HG03439 (cell line): ENCODE measurements around the gene CNDP2.
"Not testable (repeated sequence)": the region's sequence is repeated elsewhere in the genome, so short reads cannot be mapped to it uniquely, and the experiment has no call there.

ENCODE experiments used
- ATAC-seq: cut with Tn5 transposase; IDR thresholded peaks from one replicate; pipeline ENCODE4 v1.9.1; 2021; ENCODE audit warnings: mild to moderate bottlenecking, moderate library complexity; ENCODE audit not compliant: unreplicated experiment

CNDP2 gene

DNA sequence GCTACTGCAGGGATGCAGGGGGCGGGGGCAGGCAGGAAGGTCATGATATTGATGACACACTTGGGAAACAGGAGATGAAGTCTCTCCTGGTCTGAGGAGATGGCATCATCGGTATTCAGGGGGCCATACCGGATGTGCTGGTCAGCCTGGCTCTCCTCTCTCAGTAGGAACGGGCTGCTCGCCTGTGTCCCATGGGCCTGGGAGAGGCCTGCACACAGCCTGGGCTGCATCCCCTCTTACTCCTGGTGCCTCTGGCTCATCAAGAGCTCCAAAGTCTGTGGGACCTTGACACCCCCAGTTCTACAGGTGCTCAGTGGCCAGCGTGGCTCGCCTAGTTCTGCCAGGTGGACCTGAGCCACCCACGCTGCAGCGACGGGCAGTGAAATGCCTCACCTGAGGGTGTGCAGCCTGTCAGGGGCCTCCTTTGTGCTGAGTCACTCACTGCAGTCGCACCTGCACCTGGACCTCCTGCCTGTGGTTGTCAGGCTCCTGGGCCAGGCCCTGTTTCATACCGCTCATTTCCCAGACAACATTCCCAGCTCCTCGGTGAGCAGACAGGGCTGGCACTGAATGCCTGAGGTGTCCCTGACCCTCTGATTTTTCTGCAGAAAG lies 19.6 kb downstream of the CNDP2 start:
- ATAC-seq = no peak

GRCh38 chr18:74516271-74517235 lies 20.4 kb downstream of the CNDP2 start:
- ATAC-seq = no peak

- no peak for ATAC-seq
Measured at GRCh38 chr18:74517236-74517630, 21.1 kb downstream of the CNDP2 start.

GRCh38 chr18:74518456-74519295 lies 22.5 kb downstream of the CNDP2 start:
- no peak for ATAC-seq

- no peak for ATAC-seq
Measured at GRCh38 chr18:74519320-74520095, 23.3 kb downstream of the CNDP2 start.

DNA sequence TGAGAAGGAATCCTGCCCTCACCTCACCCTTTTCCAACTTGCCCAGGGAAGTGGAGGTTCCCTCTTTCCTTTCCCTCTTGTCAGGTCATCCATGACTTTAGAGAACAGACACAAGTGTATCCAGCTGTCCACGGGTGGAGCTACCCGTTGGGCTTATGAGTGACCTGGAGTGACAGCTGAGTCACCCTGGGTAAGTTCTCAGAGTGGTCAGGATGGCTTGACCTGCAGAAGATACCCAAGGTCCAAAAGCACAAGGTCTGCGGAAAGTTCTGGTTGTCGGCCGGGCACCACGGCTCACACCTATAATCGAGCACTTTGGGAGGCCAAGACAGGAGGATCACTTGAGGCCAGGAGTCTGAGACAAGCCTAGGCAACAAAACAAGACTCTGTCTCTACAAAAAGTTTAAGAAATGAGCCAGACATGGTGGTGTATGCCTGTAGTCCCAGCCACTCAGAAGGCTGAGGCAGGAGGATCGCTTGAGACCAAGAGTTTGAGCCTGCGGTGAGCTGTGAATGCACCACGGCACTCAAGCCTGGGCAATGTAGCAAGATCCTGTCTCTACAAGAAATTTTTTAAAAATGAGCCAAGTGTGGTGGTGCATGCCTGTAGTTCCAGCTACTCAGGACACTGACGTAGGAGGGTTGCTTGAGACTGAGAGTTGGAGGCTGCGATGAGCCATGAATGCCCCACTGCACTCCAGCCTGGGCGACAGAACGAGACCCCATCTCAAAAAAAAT lies 24.1 kb downstream of the CNDP2 start:
- ATAC-seq = no peak

DNA sequence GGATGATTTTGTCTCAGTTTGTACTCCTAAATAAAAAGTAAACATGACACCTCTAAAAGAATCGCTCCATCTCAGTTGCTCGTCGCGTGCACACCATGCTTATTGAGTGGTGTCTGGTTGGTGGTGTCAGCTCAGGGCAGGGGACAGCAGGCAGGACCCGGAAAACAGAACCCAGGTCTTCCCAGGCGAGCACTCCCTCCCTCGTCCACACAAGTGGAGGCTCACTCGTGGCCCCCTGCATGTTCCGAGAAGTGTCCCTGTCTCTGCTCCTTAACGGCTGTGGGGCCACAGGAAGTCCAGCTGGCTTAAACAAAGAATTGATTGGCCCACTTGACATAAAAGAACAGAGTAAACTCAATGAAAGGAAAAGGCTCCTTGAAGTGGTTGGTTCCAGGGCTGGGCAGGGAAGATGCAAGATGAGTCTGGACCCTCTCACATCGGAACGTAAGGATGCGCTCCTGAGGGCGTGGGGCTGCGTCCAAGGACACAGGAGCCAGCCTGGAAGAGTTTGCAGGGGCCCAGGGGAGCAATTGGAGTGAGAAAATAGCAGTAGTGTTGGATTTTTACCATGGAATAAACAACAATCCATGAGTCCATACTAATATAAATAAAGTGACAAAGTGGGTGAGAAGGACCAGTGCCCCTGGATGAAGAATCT lies 25.0 kb downstream of the CNDP2 start:
- no peak for ATAC-seq

DNA sequence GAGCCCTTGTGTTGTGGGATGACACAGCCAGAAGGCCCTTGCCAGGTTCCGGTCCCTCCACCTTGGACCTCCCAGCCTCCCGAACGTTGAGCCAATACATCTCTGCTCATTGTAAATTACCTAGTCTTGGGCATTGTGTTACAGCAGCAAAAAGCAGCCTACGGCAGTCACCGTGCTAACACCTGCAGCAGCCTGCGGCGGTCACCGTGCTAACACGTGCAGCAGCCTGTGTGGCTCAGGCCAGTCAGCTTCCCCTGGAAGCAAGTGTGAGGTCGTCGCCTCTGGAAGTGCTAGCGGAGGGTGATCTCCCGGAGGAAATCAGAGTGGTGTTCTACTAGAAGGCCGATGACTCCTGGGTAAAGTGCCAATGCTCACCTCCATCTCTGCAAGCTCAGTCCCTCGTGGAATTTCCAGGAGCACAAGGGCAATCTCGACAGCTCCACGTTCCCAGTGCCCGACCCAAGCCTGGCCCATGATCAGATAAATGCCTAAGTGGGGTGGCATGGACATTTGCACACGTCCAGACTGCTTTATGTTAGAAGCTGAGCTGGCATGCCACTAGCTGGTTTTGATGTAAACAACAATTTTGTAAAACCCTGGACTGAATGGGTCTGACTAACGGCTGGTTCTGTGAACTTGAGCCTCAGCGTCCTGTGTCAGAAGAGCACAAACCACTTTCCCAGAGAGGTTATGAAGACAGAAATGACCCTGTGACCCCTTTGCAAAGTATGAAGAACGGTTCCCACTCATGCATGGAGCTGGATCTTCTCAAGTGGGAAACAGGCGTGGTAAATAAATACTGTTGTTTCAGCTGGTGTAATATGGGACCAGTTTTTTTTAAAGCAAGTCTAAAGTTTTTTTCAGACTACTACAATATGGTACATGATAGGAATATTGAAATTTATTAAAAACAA lies 26.7 kb downstream of the CNDP2 start:
- ATAC-seq = no peak

DNA sequence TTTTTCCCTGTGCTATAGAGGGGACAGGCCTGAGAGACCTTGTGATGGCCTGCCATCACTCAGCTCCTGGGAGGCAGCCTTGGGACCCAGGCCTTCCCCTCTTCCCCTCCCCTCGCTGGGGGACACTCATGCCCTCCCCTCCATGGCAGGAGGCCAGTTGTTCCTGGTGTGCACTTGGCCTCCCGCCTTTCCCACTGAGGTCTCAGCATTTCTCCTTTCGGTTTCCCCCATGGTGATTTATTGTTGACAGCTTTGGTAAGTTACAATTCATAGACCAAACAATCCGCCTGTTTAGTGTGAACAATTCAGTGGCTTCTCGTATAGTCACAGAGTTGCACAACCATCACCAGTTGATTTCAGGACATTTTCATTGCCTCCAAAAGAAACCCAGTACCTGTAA lies 27.9 kb downstream of the CNDP2 start:
- no peak for ATAC-seq

- not testable (repeated sequence) for ATAC-seq
Measured at GRCh38 chr18:74524915-74525314, 28.8 kb downstream of the CNDP2 start.

DNA sequence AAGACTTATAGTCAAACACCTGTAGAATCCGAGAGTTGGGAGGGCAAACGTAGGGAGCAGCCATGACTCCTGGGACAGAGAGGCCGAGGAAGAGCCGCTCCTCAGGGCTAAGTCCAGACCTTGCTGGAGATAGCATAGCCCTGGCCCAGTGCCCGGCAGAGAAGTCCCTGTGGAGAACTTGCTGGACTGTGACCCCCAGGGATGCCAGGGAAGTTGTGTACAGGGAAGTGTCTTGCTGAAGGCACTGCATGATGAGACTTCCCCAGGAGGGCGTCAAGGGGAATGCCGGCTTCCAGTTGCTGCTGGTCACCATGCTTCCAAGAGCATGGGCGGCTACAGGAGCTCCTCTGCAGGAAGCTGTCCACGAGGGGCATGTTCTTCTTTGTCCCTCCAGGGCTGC lies 29.6 kb downstream of the CNDP2 start:
- no peak for ATAC-seq

DNA sequence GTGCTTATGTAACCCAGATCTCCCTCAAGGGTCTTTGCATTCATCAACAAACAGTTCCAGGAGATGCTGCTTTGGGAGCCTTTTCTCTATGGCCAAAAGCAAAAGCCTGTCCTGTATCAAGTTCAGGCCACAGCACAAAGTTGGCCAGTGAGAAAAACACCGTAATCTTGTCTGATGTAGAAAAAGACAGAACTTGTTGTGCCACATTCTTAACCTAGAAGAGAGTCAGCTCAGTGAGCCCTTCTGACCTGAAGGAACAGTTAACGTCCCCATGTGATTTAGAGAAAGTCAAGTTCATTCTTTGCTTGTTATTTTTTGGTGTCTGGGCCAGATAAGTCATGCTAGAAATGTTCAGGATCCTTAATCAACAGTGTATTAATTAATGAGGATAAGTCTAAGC lies 30.3 kb downstream of the CNDP2 start:
- ATAC-seq = no peak

GRCh38 chr18:74528478-74528877 lies 32.3 kb downstream of the CNDP2 start:
- ATAC-seq = peak; percentile 79

- no peak for ATAC-seq
Measured at GRCh38 chr18:74528913-74529312, 32.8 kb downstream of the CNDP2 start.

- no peak for ATAC-seq
Measured at GRCh38 chr18:74529378-74529777, 33.2 kb downstream of the CNDP2 start.

- no peak for ATAC-seq
Measured at GRCh38 chr18:74529811-74530583, 33.8 kb downstream of the CNDP2 start.

- ATAC-seq = no peak
Measured at GRCh38 chr18:74530584-74530862, 34.4 kb downstream of the CNDP2 start.

DNA sequence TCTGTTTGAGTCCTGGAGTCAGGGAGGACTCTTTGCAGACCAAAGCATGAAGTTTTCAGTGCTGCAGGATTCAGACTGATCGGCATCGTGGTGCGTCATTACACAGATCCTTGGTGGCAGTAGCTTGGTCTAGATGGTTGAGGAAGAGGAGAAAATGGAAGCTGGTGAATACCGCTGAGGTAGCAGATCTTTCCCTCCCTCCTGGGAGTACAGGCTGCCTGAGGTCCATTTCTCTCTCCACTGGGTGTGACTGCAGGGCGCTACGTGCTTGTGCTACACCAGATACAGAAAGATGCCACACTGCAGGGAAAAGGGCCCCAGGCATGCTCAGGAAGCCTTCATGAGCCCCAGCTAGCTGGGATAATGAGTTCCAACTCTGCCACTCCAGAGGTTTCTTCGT lies 34.9 kb downstream of the CNDP2 start:
- no peak for ATAC-seq
